Activated CD4-positive, alpha-beta T cell treated with anti-CD3 and anti-CD28 coated beads, Interleukin-10, Interleukin-2, amounts not matched to agents 100 ng/mL and 50 ng/mL, durations not matched to agents 16 hours and 8 hours (primary cell): ENCODE measurements around the gene EPB41L3.
"Not testable (repeated sequence)": the region's sequence is repeated elsewhere in the genome, so short reads cannot be mapped to it uniquely, and the experiment has no call there.

Experiments used
- DNase-seq: peaks from one replicate; pipeline ENCODE4 v3.0.0-alpha.2; 2020

The EPB41L3 gene

DNA sequence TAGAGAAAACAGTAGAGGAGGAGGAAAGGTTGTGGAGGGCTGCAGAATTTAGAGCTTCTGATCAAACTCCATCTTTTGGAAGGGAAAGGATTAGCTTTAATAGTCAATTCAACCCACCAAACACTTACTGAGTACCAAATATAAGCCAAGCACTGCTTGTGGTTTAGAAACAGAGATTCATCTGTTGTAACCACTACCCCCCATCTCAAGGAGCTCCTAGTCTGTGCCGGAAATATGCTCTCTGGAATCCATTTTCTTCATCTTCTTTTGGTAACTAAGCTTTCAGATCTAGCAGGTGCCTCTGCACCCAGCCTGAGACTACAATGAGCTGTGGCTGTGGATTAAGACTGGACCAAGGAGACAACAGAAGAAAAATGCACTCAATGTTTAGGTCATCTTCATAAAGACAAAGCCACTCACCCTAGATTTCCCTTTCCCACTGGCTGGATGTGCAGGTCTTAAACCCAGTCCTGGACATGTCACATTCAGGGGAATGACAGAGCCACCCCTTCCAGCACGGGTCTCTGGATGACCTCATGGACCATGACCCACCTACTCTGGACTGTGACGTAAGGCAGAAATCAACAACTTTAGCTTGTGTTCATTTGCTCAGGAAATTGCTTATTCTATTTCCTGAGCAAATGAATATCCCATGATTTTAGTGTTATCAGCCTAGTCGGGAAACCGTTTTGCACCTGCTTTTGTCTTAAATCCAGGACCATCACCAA is 52.9 kb downstream of the EPB41L3 start:
- no peak for DNase-seq

DNA sequence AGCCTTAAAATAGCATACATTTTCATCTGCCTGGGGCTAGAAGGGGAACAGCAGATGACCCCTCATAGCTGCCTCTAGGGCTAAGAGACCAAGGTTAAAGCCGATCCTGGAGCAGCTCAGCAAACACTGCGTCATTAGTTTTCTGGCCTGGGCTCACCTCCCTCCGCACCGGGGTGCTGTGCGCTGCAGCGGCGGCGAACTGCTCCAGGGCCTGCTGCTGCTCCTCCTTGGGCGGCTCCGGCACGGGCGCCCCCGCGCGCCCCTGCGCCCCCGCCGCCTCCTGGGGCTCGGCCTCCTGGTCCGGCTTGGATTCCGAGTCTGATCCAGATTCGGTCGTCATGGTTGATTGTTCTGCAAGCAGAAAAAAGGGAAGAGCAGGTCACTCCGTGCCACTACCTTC is 55.0 kb downstream of the EPB41L3 start:
- no peak for DNase-seq

- DNase-seq: not testable (repeated sequence)
Measured at GRCh38 chr18:5488044-5488443, 55.8 kb downstream of the EPB41L3 start.

DNA sequence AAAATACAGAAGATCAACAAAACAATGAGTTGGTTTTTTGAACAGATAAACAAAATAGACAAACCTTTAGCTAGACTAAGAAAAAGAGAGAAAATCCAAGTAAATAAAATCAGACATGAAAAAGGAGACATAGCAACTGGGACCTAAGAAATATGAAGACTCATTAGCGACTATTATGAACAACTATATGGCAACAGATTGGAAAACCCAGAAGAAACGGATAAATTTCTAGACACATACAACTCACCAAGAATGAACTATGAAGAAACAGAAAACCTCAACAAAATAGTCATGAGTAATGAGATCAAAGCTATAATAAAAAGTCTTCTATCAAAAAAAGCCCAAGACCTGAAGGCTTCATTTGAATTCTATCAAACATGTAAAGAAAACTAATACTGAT is 59.3 kb downstream of the EPB41L3 start:
- no peak for DNase-seq

DNA sequence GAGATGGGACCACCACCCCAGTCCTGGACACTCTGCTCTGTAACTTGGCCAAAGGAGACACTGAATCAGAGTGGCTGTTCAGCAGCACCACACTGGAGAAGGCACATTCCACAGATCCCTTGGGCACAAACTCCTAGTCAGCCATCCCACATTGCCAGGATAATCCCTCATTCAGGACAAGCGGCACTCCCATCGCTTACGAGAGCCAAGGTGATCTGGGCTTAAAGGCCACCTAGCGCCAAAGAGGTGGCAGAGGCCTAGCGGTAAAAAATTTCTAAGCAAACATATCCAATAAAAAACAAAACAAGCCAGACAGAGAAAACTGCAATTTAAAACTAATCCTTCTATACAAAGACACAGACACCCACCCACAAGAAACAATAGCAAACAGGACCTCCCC is 62.2 kb downstream of the EPB41L3 start:
- DNase-seq: no peak

GRCh38 chr18:5478261-5478660 is 65.5 kb downstream of the EPB41L3 start:
- DNase-seq: no peak

- no peak for DNase-seq
Measured at GRCh38 chr18:5476961-5477800, 66.6 kb downstream of the EPB41L3 start.

GRCh38 chr18:5475267-5475666 is 68.5 kb downstream of the EPB41L3 start:
- DNase-seq: no peak

GRCh38 chr18:5469340-5469739 is 74.5 kb downstream of the EPB41L3 start:
- no peak for DNase-seq

- DNase-seq: no peak
Measured at GRCh38 chr18:5468394-5468793, 75.4 kb downstream of the EPB41L3 start.

DNA sequence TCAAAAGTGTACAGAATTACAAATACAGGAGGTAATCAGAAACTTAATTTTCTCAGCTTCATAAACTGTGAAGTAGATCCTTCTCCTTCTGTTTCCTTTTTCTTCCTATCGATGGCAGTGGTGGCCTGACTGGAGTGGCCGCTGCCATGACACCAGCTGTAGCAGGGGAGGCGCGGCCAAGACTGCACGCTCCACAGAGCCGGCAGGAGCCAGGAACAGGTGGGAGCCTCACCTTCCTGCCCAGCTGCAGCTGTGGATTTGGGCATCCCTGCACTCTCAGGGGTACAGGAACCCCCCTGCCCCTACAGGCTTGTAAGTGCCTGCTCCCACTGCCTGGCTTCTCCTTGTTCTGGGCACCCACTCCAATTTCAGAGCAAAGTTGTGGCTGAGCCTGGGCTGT is 76.1 kb downstream of the EPB41L3 start:
- DNase-seq: no peak

DNA sequence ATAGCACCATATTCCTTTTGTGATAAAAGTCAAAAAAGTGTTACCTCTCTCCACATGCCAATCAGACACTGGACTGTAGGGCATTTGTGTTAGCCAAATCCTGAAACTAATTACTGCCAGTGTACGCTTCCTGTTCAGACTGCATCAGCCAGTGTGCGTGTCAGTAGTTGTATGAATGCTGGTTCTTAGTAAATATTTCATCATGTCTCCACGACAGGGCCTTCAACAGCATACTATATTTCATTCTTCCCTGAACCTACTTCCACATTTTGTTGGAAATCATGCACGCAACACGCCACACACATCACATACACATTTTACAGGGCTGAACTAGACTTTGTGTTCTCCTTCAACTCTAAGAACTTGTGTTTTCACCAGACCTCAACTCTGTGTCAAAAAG is 77.5 kb downstream of the EPB41L3 start:
- peak; percentile 15 for DNase-seq

GRCh38 chr18:5464251-5464650 is 79.5 kb downstream of the EPB41L3 start:
- DNase-seq: no peak

- DNase-seq: no peak
Measured at GRCh38 chr18:5463831-5464230, 80.0 kb downstream of the EPB41L3 start.

DNA sequence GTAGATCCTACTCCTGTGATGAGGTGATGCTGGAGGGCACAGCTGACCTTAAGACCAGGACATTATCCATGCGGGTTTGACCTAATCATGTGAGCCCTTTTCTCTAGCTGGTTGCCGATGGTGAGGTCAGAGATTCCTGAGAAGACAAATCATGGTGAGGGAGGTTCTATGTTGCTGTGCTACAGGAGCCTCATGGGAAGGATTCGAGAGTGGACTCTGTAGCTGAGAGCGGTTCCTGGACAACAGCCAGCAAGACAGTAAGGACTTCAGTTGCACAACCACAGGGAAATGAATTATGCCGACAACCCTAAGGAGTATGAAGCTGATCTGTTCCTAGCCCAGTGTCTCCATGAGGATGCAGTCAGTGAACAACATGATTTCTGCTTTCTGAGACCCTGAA is 80.4 kb downstream of the EPB41L3 start:
- DNase-seq: no peak

- no peak for DNase-seq
Measured at GRCh38 chr18:5462227-5462626, 81.6 kb downstream of the EPB41L3 start.

DNA sequence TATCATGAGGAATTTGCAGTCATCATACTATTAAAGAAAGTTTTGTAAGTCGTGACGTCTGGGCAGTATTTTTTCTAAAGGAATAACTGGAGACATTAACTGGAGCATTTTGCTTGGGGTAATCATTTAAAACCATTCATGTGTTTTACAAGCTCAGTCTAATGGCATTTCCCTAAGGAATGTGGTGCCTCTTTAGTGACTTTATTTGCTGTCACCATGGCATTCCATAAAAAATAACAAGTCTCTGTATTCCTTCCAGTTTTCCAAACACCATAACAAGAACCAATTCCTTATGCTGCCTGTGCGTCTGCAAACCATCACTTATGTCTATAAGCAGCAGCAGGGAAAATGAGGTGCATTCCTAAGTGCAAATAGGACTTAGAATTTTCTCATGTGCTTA is 82.8 kb downstream of the EPB41L3 start:
- DNase-seq: no peak

GRCh38 chr18:5457462-5457957 is 86.3 kb downstream of the EPB41L3 start:
- DNase-seq: peak; percentile 7

- peak; percentile 29 for DNase-seq
Measured at GRCh38 chr18:5456577-5457461, 87.0 kb downstream of the EPB41L3 start.

DNA sequence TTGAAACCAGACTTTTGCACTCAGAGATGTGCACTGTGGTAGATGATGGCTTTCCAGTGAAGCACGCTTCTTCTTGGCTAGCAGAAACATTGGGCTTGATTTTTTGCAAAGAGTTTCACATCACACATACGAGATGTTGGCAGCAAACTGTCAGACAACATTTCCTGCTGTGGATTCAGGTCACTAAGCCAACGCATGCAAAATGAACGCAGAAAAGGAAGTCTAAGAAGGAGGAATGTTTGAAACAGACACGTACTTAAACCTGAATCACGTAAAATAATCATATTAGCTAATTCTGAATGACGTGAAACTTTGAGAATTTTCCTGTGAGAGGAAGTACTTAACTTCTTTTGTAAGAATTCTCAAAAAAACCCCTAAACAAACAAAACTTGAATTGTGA is 88.1 kb downstream of the EPB41L3 start:
- DNase-seq: peak; percentile 19

- no peak for DNase-seq
Measured at GRCh38 chr18:5452943-5453443, 90.8 kb downstream of the EPB41L3 start.

DNA sequence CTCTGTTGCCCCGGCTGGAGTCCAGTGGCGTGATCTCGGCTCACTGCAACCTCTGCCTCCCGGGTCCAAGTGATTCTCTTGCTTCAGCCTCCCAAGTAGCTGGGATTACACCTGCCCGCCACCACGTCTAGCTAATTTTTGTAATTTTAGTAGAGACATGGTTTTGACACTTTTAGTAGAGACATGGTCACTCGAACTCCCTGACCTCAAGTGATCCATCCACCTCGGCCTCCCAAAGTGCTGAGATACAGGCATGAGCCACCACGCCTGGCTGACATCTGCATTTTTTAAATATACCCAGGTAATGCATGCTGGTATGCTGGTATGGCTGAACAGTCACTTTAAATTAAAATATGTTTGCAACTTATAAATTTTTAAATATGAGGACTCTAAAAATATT is 91.9 kb downstream of the EPB41L3 start:
- no peak for DNase-seq

DNA sequence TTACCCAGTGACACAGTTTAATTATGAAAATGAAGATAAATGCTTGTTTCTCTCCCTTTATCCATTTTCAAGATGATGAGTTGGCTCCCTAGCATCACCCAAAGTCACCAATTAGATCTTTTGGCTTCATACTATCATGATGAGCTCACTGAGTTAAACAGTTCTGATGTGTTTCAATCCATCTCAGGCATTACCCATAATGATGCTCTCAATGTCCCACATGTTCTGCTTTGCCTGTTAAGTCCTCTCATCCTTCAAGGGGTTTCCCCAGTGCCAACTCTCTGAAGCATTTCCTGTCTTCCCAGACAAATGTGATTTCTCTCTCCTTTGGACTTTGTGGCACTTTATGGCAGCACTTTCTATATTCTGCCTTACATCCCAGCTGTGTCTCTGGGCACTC is 92.6 kb downstream of the EPB41L3 start:
- no peak for DNase-seq
